D721Med (cell line): Measurements from ENCODE around the gene SLC10A3.
A peak's percentile ranks its signal among the peaks of the same experiment; 100 is the strongest.

Experiments used
- DNase-seq: peaks from one replicate; pipeline ENCODE4 v3.0.0; 2011; ENCODE audit warnings: low spot score; ENCODE audit not compliant: insufficient read length
- FAIRE-seq: peaks from 2 replicates; lab custom pipeline; 2011; peaks lifted over from hg19 to GRCh38; lab: Jason Lieb, UNC
- TF ChIP-seq, protein P1 (sequence below): IDR thresholded peaks from 2 replicates; pipeline ENCODE4 v1.5.1; 2012; ENCODE audit warnings: mild to moderate bottlenecking, control low read depth; ENCODE audit not compliant: insufficient read depth; ENCODE audit errors: missing control alignments

Gene SLC10A3

GRCh38 chrX:154490414-154491083 is at the start of gene SLC10A3:
TSS of gene SLC10A3 (minus strand) at chrX:154490629. CDS start at chrX:154488940, 1,689 bp downstream.
- TF ChIP-seq, protein P1, sequence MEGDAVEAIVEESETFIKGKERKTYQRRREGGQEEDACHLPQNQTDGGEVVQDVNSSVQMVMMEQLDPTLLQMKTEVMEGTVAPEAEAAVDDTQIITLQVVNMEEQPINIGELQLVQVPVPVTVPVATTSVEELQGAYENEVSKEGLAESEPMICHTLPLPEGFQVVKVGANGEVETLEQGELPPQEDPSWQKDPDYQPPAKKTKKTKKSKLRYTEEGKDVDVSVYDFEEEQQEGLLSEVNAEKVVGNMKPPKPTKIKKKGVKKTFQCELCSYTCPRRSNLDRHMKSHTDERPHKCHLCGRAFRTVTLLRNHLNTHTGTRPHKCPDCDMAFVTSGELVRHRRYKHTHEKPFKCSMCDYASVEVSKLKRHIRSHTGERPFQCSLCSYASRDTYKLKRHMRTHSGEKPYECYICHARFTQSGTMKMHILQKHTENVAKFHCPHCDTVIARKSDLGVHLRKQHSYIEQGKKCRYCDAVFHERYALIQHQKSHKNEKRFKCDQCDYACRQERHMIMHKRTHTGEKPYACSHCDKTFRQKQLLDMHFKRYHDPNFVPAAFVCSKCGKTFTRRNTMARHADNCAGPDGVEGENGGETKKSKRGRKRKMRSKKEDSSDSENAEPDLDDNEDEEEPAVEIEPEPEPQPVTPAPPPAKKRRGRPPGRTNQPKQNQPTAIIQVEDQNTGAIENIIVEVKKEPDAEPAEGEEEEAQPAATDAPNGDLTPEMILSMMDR: peak; percentile 18
- no peak for FAIRE-seq
- DNase-seq: peak; percentile 85

DNA sequence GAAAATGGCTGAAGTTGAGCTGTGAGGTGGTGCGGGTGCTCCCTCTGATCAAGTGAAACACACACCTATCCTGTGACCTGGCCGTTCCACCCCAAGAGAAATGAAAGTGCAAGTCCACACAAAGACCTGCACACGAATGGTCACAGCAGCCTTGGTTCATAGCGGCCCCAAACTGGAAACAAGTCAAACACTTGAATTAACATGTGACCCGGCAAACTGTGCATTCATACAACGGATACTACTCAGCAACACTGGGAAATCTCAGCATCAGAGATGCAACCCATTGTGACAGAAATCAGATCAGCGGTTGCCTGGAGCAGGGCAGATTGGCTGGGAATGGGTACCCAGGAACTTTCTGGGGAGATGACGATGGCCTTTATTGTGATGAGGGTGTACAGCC is 48.6 kb upstream of the SLC10A3 start:
- TF ChIP-seq, protein P1: no peak
- DNase-seq (no peak), FAIRE-seq (no peak)

DNA sequence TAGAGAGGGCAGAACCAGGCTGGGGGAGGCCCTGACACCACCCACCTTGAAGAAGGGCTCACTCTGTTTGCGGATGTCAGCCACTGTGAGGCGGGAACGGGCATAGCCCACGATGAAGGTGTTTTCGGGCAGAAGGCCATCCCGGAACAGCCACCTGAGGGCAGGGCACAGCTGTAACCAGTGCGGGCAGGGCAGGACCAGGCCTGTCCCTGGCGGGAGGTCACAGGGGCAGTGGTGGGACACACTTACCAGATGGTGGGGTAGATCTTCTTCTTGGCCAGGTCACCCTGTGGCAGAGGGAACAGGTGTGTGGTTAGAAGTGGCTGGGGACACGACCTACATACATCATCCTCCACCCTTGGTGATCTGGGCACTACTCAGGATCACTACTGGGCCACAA is 45.5 kb upstream of the SLC10A3 start:
- FAIRE-seq (no peak), DNase-seq (no peak)
- TF ChIP-seq, protein P1: no peak

- FAIRE-seq (no peak), DNase-seq (peak; percentile 71)
- TF ChIP-seq, protein P1: peak; percentile 93
These were observed 44.3 kb upstream of the SLC10A3 start for GRCh38 chrX:154534526-154535322.

- TF ChIP-seq, protein P1: no peak
- FAIRE-seq (no peak), DNase-seq (no peak)
These were observed 42.3 kb upstream of the SLC10A3 start for GRCh38 chrX:154532690-154533089.

GRCh38 chrX:154531626-154532025 is 41.2 kb upstream of the SLC10A3 start:
- FAIRE-seq: no peak
- no peak for DNase-seq
- TF ChIP-seq, protein P1: no peak
